Measurements from ENCODE around the gene CLIC1. TPM values are rescaled to one million over a fixed set of nuclear protein-coding genes. Genes with fewer than 3 reads are reported as not detected.

CLIC1 gene
- total RNA-seq, 1 experiment from 2014 or later = 432 TPM

- intact Hi-C loops (cut with micrococcal nuclease) = no loop called here
- no peak overlapping the region for H3K9ac ChIP-seq (ENCODE audit: low read length)
- H3K9me3 ChIP-seq (ENCODE audit: control insufficient read depth in 1 of 2, insufficient read depth in 1 of 2, low read depth in 1 of 2, low read length in 2 of 2) = no peaks in the 10 kb centered on the region
- H4K20me1 ChIP-seq (ENCODE audit: insufficient read depth) = no peaks in the 10 kb centered on the region
- ChIA-PET POLR2A (interaction anchor here (0.8 kb wide), 1 partner anchor 47 kb away, joined by 3 read pairs; the partner anchor contains the start of gene HSPA1B), RAD21 (ENCODE audit: low non-redundant PET in 1 of 2, low total read pairs in 2 of 2, uncharacterized antibody in 2 of 2, unreplicated experiment in 2 of 2) (no interaction called here), CTCF (no interaction called here)
- H3K27ac ChIP-seq (ENCODE audit: low read depth, low read length) = no peak overlapping the region
- BruUV-seq (replicated peaks) = no TSS peak
- no peak for ATAC-seq
- no peak overlapping the region for H3K4me2 ChIP-seq (ENCODE audit: low read length)
- no peak for DNase-seq (ENCODE audit: low read depth, low spot score)
- no peaks in the 10 kb centered on the region for H3K27me3 ChIP-seq (ENCODE audit: insufficient read depth, low read length)
- no peak overlapping the region for H3K4me3 ChIP-seq (replicated peaks in 1 of 2; ENCODE audit: low read depth in 1 of 2, low read length in 2 of 2)
- H3K79me2 ChIP-seq (ENCODE audit: insufficient read depth, low read length) = no peaks in the 10 kb centered on the region; the same call in 1 of the 2 replicates
- H2AFZ ChIP-seq (ENCODE audit: low read depth, low read length, poor library complexity, severe bottlenecking) = no peak overlapping the region
- no peaks in the 10 kb centered on the region for H3K9me2 ChIP-seq (ENCODE audit: insufficient read depth)
- peaks cover 21 to 50% of the 10 kb centered on the region in 2 experiments for H3K36me3 ChIP-seq (ENCODE audit: control insufficient read depth in 1 of 2, insufficient read depth in 2 of 2, low read length in 2 of 2)
- peaks cover 29 to 36% of the 10 kb centered on the region in 2 experiments for H3K4me1 ChIP-seq (ENCODE audit: control insufficient read depth in 1 of 2, insufficient read depth in 2 of 2, low read length in 2 of 2)
- TF ChIP-seq TCF7L2 (IDR thresholded peaks at IDR 0.05; ENCODE audit: borderline replicate concordance, extremely low read depth, insufficient read depth, insufficient read length) (no peak), SP1 (IDR thresholded peaks at IDR 0.05; ENCODE audit: low read depth) (no peak), EZH2phosphoT487 (IDR thresholded peaks at IDR 0.05; ENCODE audit: borderline replicate concordance) (no peak), ZBTB33 (IDR thresholded peaks at IDR 0.05; ENCODE audit: extremely low read depth, insufficient replicate concordance, low read length) (no peak), SIN3A (IDR thresholded peaks at IDR 0.05; ENCODE audit: low read depth) (no peak), RAD21 (IDR thresholded peaks at IDR 0.05; ENCODE audit: low read depth) (no peak), MAX (IDR thresholded peaks at IDR 0.05) (no peak), REST (IDR thresholded peaks at IDR 0.05; ENCODE audit: low read depth) (no peak), CTCF (IDR thresholded peaks at IDR 0.05 in 2 of 3, conservative IDR thresholded peaks at IDR 0.05 in 1 of 3; ENCODE audit: borderline replicate concordance in 1 of 3, insufficient read depth in 1 of 3, low read depth in 2 of 3, low read length in 2 of 3) (no peak), ZFX (IDR thresholded peaks at IDR 0.05) (no peak), JUND (IDR thresholded peaks at IDR 0.05) (no peak), ELF1 (IDR thresholded peaks at IDR 0.05; ENCODE audit: borderline replicate concordance, low read depth) (no peak), POLR2A (IDR thresholded peaks at IDR 0.05; ENCODE audit: borderline replicate concordance, extremely low read depth, insufficient read depth, insufficient read length) (no peak), EGR1 (IDR thresholded peaks at IDR 0.05; ENCODE audit: low read depth) (no peak), FOSL1 (IDR thresholded peaks at IDR 0.05; ENCODE audit: low read depth) (no peak), CBX3 (IDR thresholded peaks at IDR 0.05; ENCODE audit: low read depth) (no peak), YY1 (IDR thresholded peaks at IDR 0.05; ENCODE audit: extremely low read depth, insufficient replicate concordance, low read depth, low read length) (no peak), ATF3 (IDR thresholded peaks at IDR 0.05) (no peak)
Measured at GRCh38 chr6:31779908-31780307, 43.6 kb upstream of the CLIC1 start.

Measured in HCT116 (cell line).